GM12878 (cell line): ENCODE results near the gene PIEZO2. TPM values are rescaled to one million over a fixed set of nuclear protein-coding genes. Genes with fewer than 3 reads are reported as not detected.

Experiments used
- ATAC-seq: fragments of 200-7000 bp; cut with Tn5 transposase; 3 replicates; pipeline ENCODE4 v1.9.1; 2020; ENCODE audit warnings: mild to moderate bottlenecking, moderate library complexity
- BruUV-seq: library from RNA; stranded (reverse); fragments of 400-500 nt; replicated peaks from 2 replicates; lab custom pipeline; 2021; lab: Mats Ljungman, UMichigan
- CTCF ChIA-PET: fragments of 300-600 bp; sonication (Branson Sonifier 250); formaldehyde crosslinking; extraction: SDS; loops from one replicate; lab custom pipeline; 2021; ENCODE audit warnings: inconsistent platforms; lab: Yijun Ruan, JAX
- POLR2A ChIA-PET: fragments of 350-600 bp; formaldehyde crosslinking; extraction: SDS; loops from one replicate; lab custom pipeline; 2021; ENCODE audit warnings: inconsistent platforms; lab: Charles Lee
- RAD21 ChIA-PET: fragments of 300-600 bp; sonication (Branson Sonifier 250); formaldehyde crosslinking; loops from one replicate; lab custom pipeline; 2023; ENCODE audit warnings: antibody characterized with exemption; ENCODE audit not compliant: unreplicated experiment; lab: Charles Lee
- SMC1A ChIA-PET: fragments of 300-600 bp; sonication (Branson Sonifier 250); formaldehyde crosslinking; loops from one replicate; lab custom pipeline; 2023; ENCODE audit not compliant: unreplicated experiment, uncharacterized antibody; lab: Charles Lee
- DNase-seq: peaks from one replicate; pipeline ENCODE4 v3.0.0-alpha.2; 2011; ENCODE audit warnings: low read depth, low spot score
- FAIRE-seq: peaks from 3 replicates; lab custom pipeline; 2011; peaks lifted over from hg19 to GRCh38; lab: Jason Lieb, UNC
- H2AFZ ChIP-seq: 2 replicates; pipeline ENCODE4 v1.6.0; 2011; ENCODE audit warnings: low read depth, low read length, control low read depth; ENCODE audit not compliant: control insufficient read depth
- H3K27ac ChIP-seq: 2 replicates; pipeline ENCODE4 v1.5.1; 2011; ENCODE audit warnings: control low read depth; ENCODE audit not compliant: control insufficient read depth, insufficient read depth
- H3K27me3 ChIP-seq, 2 experiments: replicated peaks in 1 of 2; 2 replicates each; pipeline versions ENCODE4 v1.6.0 to v1.6.1; 2011; ENCODE audit warnings: low read length in 1 of 2; ENCODE audit not compliant: control insufficient read depth in 2 of 2, insufficient read depth in 2 of 2
- H3K36me3 ChIP-seq, 2 experiments: 2 replicates each; pipeline ENCODE4 v1.5.1; 2011; ENCODE audit warnings: low read length in 1 of 2; ENCODE audit not compliant: control insufficient read depth in 2 of 2, insufficient read depth in 2 of 2
- H3K4me1 ChIP-seq: 2 replicates; pipeline ENCODE4 v1.6.1; 2011; ENCODE audit warnings: mild to moderate bottlenecking, low read length, moderate library complexity, mixed read lengths; ENCODE audit not compliant: control insufficient read depth, insufficient read depth
- H3K4me2 ChIP-seq: 2 replicates; pipeline ENCODE4 v1.6.0; 2011; ENCODE audit warnings: control low read depth; ENCODE audit not compliant: control insufficient read depth, insufficient read depth
- H3K4me3 ChIP-seq: fragments of 200-600 bp; sonication (generic); 2 replicates; pipeline ENCODE4 v1.5.1; 2016
- H3K79me2 ChIP-seq: 2 replicates; pipeline ENCODE4 v1.6.0; 2011; ENCODE audit warnings: low read length; ENCODE audit not compliant: control insufficient read depth, insufficient read depth
- H3K9ac ChIP-seq: 2 replicates; pipeline ENCODE4 v1.8.0; 2011; ENCODE audit warnings: low read length, control low read depth, mixed read lengths; ENCODE audit not compliant: control insufficient read depth, insufficient read depth
- H3K9me3 ChIP-seq: replicated peaks from 3 replicates; pipeline ENCODE4 v1.5.1; 2011; ENCODE audit warnings: mild to moderate bottlenecking, low read length; ENCODE audit not compliant: control insufficient read depth, insufficient read depth
- H4K20me1 ChIP-seq: 2 replicates; pipeline ENCODE4 v1.6.0; 2011; ENCODE audit not compliant: control insufficient read depth, insufficient read depth
- ATF7 ChIP-seq: fragments of 450-650 bp; IDR thresholded peaks from 2 replicates; pipeline ENCODE4 v1.6.1; 2016; ENCODE audit warnings: low read depth, mild to moderate bottlenecking
- GABPA ChIP-seq: IDR thresholded peaks from 2 replicates; pipeline ENCODE4 v1.6.1; 2014; ENCODE audit warnings: antibody characterized with exemption, low read depth, mild to moderate bottlenecking, inconsistent platforms
- HDAC6 ChIP-seq: fragments of 200-600 bp; sonication (generic); IDR thresholded peaks from one replicate; pipeline ENCODE4 v1.8.0; 2017; ENCODE audit warnings: antibody characterized with exemption; ENCODE audit not compliant: unreplicated experiment
- MXI1 ChIP-seq: fragments of 150-350 bp; IDR thresholded peaks from 2 replicates; pipeline ENCODE4 v1.6.1; 2011; ENCODE audit warnings: low read depth, mild to moderate bottlenecking, inconsistent platforms, low read length, improper control_type of control experiment
- NR2C1 ChIP-seq: fragments of 450-650 bp; IDR thresholded peaks from 2 replicates; pipeline ENCODE4 v1.6.1; 2017; ENCODE audit warnings: antibody characterized with exemption, mild to moderate bottlenecking, moderate library complexity
- POLR2AphosphoS2 ChIP-seq: IDR thresholded peaks from 2 replicates; pipeline ENCODE4 v1.6.1; 2011; ENCODE audit warnings: low read depth, mild to moderate bottlenecking, low read length, improper control_type of control experiment, moderate library complexity
- TAF1 ChIP-seq: IDR thresholded peaks from 2 replicates; pipeline ENCODE4 v1.6.1; 2011; ENCODE audit warnings: mild to moderate bottlenecking, low read depth, low read length, borderline replicate concordance
- WGBS: methylation state at CpG from one replicate; pipeline ENCODE4 v1.1.6; 2016; ENCODE audit warnings: low lambda C conversion rate; ENCODE audit not compliant: insufficient replicate concordance, insufficient coverage; ENCODE audit errors: missing lambda C conversion rate; 5-methylcytosine and 5-hydroxymethylcytosine counted together
- in situ Hi-C: fragments of 300-500 bp; cut with MboI; formaldehyde crosslinking; loops from 9 replicates; pipeline ENCODE4 v1.14.3; 2018; ENCODE audit warnings: mixed read lengths
- intact Hi-C: fragments of 100-400 bp; cut with micrococcal nuclease; formaldehyde crosslinking; loops from one replicate; pipeline ENCODE4 v1.14.2; 2022; ENCODE audit not compliant: unreplicated experiment
- polyA plus RNA-seq, 11 experiments: library from polyadenylated mRNA; depleted of rRNA in 4 of 11; unstranded in 6 of 11; stranded (reverse) in 5 of 11; fragments of >200 nt; fragmentation: Nextera tagmentation in 4 of 11; fragmentation: Illumina TruSeq in 1 of 11; extraction: Ambion mirVana in 4 of 11; extraction: Trizol in 1 of 11; gene quantifications; 1 replicate in 1 of 11; 2 replicates in 10 of 11; pipeline versions ENCODE4 v1.2.1 to v1.2.3, GENCODE V29; 2011 to 2016; ENCODE audit warnings: inconsistent platforms in 2 of 11, missing spikeins in 2 of 11, low read depth in 1 of 11
- total RNA-seq, 4 experiments: library from RNA; depleted of rRNA in 3 of 4; stranded (reverse); fragments of >200 nt in 3 of 4; fragmentation: Illumina TruSeq in 1 of 4; extraction: Trizol in 1 of 4; gene quantifications; 2 replicates each; pipeline versions ENCODE4 v1.2.1 to v1.2.3, GENCODE V29; 2013 to 2021
- TF ChIP-seq, protein P1 (sequence below): IDR thresholded peaks from 2 replicates; pipeline ENCODE4 v1.6.1; 2011; ENCODE audit warnings: borderline replicate concordance, low read depth, mild to moderate bottlenecking, moderate library complexity, low read length; ENCODE audit not compliant: insufficient read depth, poor library complexity, severe bottlenecking

PIEZO2 gene
- total and polyA plus RNA-seq, 10 of the 15 experiments (the other 5 are each of a cell fraction or from before 2014, with no cell fraction given) = 6.7 to 42.3 (median 27.4) TPM

DNA sequence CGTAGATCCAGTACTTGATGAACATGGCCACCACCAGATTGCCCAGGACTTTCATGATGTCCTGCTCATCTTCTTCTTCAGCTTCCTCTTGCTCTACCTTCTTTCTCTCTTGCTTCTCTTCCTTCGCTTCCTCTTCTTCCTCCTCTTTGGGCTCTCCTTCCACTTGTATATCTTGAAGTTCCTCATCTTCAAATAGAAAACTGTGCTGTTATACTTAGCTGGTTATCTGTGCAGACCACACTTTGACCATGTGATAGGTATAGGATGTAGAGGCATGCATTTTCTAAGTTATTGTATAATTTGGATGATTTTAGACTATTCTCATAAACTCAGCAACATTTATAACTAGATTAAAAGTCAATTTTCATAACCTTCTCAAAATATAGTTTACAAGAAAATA lies 360.2 kb downstream of the PIEZO2 start:
- Histone ChIP-seq H3K4me1 (no peaks in the 10 kb centered on the region; the same call in 1 of the 2 replicates), H4K20me1 (no peaks in the 10 kb centered on the region), H3K27me3 (no peaks in the 10 kb centered on the region), H3K36me3 (peaks cover 0 to 9% of the 10 kb centered on the region in 2 experiments; a peak in 1 of 4 replicates), H3K79me2 (no peaks in the 10 kb centered on the region), H3K4me2 (no peak overlapping the region), H3K9ac (no peak overlapping the region), H2AFZ (no peak overlapping the region), H3K4me3 (no peak overlapping the region), H3K9me3 (no peaks in the 10 kb centered on the region), H3K27ac (no peak overlapping the region)
- 48% methylated on average over 2 of the region's 2 CpGs for WGBS
- no peak for ATAC-seq
- FAIRE-seq = no peak
- no peak for DNase-seq
- BruUV-seq = no TSS peak
- TF ChIP-seq NR2C1 (no peak), GABPA (no peak), HDAC6 (no peak), ATF7 (no peak), TAF1 (no peak), MXI1 (no peak), POLR2AphosphoS2 (no peak)
- TF ChIP-seq, protein P1, sequence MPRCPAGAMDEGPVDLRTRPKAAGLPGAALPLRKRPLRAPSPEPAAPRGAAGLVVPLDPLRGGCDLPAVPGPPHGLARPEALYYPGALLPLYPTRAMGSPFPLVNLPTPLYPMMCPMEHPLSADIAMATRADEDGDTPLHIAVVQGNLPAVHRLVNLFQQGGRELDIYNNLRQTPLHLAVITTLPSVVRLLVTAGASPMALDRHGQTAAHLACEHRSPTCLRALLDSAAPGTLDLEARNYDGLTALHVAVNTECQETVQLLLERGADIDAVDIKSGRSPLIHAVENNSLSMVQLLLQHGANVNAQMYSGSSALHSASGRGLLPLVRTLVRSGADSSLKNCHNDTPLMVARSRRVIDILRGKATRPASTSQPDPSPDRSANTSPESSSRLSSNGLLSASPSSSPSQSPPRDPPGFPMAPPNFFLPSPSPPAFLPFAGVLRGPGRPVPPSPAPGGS = no peak
- ChIA-PET SMC1A (interaction anchor here (0.9 to 9.0 kb wide), 7 partner anchors 33 to 517 kb away, joined by 3 to 120 read pairs (median 3); partner anchors contain the start of gene PIEZO2), CTCF (interaction anchor here (0.9 to 8.6 kb wide), 11 partner anchors 12 to 372 kb away, joined by 3 to 108 read pairs (median 4); no protein-coding TSS in a partner anchor), POLR2A (no interaction called here), RAD21 (interaction anchor here (0.6 to 5.8 kb wide), 5 partner anchors 62 to 373 kb away, joined by 3 to 45 read pairs (median 5); no protein-coding TSS in a partner anchor)
- in situ Hi-C loops (loop anchor here (5.0 to 10.0 kb wide), 2 partner anchors 368 to 726 kb away; no protein-coding TSS in a partner anchor), intact Hi-C loops (loop anchor here (5.0 to 10.0 kb wide), 2 partner anchors 166 to 227 kb away; no protein-coding TSS in a partner anchor)
